Activated CD8-positive, alpha-beta memory T cell treated with anti-CD3 and anti-CD28 coated beads for 1 hour (primary cell): ENCODE measurements around the gene PSORS1C2.

Experiments
- DNase-seq, 2 donors: peaks; one replicate each; pipeline ENCODE4 v3.0.0-alpha.2; 2020; ENCODE audit warnings: low read depth in 1 of 2; ENCODE audit errors: extremely low read depth in 1 of 2

The PSORS1C2 gene

DNA sequence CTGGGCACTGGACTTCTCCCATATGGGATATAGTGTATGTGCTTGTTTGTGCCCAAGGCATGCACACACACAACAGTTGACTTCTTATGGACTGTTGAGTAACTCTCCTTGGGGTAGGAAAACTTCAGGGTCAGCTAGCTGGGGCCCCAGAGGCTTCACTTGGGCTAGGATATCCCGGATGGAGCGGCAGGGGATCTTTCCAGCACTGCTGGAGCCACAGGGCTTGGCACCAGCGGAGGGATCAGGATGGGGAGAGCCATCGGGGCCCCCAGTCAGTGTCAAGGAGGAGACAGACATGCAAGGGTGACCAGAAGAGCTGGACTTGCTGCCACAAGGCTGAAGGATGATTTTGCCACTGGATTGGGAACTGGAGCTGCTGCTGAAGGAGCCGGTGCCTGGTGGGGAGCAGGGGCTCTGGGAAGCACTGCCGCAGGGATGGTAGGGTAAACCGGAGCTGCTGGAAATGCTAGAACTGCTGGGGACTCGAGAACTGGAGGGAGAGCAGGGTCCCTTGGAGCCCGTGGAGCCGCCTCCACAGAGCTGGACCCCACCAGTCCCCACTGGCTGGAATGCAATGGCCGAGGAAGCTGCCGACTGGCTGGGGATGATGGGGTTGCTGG, 22.8 kb downstream of the PSORS1C2 start:
- no peak for DNase-seq

DNA sequence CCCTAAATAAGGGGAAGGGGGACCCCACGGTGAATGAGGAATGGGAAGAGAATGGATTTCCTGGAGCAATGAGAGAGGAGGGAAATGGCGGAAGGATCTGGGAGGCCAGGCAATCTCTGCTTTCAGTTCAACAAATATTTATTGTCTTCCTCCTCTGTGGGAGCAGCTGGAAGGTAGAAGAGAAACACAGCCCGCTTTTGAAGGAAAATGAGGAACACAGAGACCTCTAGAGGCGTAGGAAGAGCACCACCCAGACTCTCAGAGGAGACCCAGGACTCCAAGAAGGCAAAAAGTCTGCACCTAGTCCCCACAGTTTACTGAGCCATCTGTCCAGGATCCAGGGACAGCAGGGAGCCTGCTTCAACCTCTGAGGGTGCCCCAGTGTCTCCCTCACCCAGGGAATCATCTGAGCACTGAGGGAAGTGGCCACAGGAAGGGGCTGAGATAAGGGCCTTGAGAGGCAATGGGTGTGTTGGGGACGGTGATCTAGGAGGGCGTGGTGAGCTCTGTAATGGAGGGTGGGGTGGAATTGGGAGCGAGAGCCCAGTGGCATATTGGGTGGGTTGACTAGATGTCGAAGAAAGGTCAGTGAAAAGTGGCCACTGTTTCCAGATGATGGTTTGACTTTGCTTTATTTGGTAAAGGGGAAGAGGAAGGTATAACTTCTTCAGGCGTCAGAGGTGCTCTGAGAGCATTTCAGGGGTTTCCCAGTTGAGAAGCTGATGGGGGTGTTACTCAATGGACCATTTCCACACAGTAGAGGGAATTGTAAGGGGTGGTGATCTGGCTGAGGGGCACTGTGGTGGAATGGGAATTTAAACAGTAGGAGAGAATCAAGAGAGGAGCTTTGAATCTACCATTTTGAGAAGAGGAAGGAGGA, 23.7 kb downstream of the PSORS1C2 start:
- no peak for DNase-seq

DNA sequence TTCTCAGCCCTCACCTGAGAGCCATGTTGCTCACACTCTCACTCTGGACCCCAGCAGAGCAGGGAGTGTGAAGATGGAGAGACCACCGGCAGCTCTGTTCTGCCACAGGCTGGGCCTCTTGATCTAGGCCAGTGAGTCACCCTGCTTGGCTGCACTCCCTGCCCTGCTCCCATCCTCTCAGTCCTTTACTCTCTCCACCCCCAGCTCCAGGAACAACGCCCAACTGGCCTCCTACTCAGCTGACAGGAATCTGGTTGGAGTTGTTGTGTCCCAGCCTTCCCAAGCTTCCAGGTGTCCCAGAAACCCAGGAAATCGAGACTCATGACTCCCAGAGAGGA, 24.4 kb downstream of the PSORS1C2 start, which contains the start of gene PSORS1C1:
TSS of gene PSORS1C1 (plus strand) at position 260 of the 338 bp plus-strand sequence. CDS start 14,833 bp downstream, outside the sequence.
- no peak for DNase-seq

DNA sequence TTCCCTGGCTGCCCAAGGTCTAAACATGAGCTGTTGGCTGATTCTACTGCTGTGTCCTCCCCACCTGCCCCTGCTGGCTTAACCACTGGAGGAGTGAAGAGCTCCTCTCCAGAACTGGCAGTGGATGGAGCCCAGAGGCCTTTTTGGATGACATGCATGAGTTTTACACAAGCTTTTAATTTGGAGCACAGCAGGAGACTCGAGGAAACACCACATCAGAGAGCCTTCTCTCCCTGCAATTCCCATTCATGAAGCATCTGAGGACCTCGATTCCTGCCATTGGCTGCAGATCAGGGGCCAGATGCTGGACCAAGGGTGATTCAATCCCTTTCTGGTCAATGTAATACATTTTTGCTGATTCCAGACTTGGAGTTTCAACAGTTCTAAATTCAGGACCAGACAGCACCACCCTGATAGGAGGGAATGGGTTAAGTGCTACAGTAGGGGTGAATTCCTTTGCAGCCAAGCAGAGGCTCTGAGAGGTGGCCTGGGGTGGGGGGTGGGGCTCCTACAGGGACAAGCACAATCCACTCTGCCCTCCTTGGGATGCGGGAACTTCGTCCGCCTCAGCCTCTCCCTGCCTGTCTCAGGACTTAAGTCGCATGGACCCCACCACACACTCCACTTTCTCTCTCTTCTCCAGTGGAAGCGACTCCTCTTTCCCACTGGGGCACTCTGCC, 24.9 kb downstream of the PSORS1C2 start:
- DNase-seq, result no peak

DNA sequence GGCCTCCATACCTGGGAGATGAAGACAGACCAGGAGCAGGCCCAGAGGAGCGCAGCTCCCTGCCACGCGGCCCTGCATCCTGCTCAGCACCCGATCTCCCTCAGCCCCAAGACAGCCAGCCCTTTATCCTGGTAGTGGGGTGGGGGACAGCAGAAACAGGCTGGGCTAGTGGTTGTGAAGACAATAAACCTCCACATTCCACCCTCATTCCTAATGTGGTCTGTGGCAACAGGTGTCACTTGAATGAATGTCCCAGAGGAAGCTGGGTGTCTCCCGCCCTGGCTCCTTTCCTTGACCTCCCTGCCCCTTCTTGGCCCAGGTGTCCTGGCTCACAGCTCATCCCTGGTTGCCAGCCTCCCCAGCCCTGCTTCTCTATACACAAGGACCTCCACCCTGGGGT, 26.4 kb downstream of the PSORS1C2 start, which contains the start of gene C6orf15:
TSS of gene C6orf15 (minus strand) at position 98 of the 400 bp plus-strand sequence. CDS start at position 78, 20 bp downstream.
- no peak for DNase-seq

DNA sequence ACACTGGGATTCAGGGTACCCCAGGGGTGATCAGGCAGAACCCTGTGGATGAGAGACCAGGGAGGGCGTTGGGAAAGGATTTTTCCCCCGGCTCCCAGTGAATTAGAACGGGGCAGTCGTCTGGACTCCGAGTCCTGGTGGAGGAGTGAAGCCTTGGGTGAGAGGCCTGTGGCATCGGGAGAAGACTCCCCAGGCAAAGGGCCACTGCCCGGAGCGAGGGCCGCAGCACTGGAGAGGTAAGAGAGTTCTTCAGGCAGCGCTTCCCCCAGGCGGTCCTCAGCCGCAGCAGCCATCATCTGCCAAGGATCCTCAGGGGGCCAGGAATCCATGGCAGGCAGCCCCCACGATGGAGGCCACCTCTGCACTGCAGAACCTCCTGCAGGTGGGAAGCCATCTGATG, 27.2 kb downstream of the PSORS1C2 start:
- no peak for DNase-seq

DNA sequence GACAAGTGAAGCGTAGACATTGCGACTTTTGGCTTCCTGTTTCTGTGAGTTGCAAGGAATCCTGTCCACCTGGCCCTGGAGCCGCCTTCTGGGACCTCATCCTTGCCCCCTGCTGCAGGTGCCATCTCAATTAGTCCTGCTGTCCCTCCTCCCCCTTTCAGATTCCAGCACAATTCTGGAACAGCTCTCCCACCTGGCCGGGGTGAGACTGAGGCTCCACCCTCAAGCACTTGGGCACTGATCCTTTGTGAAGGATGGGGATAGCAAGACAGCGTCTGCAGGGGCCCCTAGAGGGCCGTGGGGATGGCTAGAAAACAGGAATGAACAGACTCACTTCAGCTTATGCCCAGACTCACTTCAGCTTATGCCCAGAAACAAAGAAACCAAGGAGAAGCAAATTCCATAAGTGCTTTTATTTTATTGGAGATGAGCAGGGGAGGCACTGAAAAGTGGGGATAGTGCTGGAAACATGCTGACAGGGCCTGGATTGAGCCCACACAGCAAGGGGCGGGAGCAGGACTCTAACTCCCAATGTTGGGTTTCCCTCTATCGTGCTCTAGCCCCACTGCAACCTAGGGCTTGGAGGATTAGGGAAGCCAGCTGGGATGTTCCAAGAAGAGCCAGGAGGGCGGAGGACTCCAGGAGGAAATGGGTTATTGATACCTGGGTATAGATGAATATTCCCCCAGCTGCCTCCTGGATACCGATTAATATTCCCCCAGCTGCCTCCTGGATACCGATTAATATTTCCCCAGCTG, 27.9 kb downstream of the PSORS1C2 start:
- no peak for DNase-seq

DNA sequence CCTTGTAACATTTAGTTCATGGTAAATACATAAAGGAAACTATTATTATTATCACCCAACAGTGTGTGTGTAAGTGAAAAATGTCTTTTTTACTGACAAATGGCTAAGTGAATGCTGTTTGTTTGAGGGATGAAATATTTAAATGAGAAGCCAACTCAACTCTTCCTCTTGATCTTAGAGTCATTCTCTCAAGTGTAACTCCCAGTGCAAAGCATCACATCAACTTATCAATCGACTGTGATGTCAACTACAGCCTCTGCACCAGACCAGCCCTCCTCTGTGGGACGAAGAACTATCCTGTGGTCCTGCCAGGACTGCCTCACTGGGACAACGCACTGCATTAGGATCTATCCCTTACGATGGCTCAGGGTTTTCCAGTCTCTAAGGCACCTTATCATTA, 31.8 kb downstream of the PSORS1C2 start:
- DNase-seq, result no peak

DNA sequence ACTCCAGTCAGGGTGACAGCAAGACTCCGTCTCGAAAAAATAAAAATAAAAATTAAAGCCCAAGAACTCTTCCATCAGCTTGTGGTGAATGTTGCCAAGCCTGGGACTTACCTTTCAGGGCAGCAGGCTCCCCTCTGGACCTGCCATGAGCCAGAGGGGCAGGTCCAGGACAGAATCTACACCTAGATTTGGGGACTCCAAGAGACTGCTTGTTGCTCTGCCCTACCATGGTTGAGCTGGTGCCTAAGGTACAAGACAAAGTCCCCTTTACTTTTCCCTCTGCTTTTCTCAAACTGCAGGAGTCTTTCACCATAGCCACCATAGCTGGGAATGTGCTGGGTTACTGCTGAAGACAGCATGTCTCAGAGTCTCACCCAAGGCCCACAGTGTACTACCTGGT, 35.7 kb downstream of the PSORS1C2 start:
- no peak for DNase-seq

DNA sequence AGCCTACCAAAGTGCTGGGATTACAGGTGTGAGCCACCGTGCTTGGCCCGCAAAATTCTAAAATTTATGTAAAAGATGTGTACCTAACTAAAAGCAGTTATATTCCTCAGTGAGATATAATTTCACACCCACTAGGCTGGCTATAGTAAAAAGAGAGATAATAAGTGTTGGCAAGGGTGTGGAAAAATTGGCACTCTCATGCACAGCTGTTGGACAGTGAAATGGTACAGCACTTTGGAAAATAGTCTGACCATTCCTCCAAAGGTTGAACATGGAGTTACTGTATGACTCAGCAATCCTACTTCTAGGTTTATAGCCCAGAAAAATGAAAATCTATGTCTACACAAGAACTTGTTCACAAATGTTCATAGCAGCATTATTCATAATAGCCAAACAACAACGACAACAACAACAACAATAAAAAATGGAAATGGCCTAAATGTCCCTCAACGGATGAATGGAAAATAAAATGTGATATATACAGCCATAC, 40.4 kb downstream of the PSORS1C2 start:
- DNase-seq, result no peak

DNA sequence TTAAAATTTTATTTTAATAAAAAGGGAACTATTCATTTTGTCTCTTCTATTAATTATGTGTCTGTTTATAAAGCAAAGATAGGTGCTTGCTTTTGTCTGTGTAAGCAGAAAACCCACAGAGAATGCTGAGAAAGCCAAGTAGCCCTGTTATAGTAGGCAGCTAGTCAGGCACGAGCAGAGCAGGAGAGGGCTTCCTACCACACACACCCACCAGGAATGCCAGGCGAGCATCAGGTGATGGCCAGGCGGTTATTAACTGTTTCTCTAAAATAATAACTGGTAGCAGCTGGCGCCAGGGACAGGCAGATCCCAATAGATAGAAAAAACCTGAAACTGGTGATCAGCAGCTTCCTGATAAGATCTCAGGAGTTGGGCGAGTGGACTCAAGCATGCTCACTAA, 42.2 kb downstream of the PSORS1C2 start:
- DNase-seq, result no peak

DNA sequence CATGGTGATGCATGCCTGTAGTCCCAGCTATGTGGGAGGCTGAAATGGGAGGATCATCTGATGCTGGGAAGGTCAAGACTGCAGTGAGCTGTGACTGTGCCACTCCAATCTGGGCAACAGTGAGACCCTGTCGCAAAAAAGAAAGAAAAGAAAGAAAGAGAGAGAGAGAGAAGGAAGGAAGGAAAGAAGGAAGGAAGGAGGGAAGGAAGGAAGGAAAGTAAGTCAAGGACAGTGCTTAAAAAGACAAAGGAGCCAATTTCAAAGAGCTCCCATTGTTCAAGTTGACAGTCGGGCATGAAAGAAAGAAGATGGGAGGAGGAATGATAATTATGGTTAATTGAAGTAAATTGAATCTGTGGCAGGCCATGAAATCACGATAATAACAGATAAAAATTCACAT, 42.7 kb downstream of the PSORS1C2 start:
- no peak for DNase-seq

DNA sequence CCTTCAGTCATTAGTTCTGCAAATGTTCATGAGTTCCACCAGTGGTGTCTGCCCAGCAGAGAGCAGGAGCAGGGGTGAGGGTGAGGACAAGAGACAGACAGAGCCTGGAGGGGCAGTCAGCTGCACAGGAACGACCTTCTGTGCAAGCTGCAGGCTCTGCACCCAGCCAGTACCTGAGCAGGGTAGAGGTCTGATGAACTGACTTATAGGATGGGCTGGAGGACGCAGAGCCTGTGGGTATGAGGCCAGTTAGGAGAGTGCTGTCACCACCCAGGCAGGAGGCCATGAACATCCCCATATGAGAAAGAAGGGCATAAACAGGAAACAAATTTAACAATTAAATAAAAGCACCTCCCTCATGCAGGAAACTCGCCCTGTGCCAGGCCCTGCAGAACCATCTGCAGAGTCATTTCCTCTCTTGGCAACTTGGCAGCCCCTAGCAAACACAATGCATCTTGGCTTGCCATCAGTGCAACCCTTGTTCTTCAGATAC, 44.4 kb downstream of the PSORS1C2 start:
- DNase-seq, result peak in 1 of 2 donors; percentile 5

DNA sequence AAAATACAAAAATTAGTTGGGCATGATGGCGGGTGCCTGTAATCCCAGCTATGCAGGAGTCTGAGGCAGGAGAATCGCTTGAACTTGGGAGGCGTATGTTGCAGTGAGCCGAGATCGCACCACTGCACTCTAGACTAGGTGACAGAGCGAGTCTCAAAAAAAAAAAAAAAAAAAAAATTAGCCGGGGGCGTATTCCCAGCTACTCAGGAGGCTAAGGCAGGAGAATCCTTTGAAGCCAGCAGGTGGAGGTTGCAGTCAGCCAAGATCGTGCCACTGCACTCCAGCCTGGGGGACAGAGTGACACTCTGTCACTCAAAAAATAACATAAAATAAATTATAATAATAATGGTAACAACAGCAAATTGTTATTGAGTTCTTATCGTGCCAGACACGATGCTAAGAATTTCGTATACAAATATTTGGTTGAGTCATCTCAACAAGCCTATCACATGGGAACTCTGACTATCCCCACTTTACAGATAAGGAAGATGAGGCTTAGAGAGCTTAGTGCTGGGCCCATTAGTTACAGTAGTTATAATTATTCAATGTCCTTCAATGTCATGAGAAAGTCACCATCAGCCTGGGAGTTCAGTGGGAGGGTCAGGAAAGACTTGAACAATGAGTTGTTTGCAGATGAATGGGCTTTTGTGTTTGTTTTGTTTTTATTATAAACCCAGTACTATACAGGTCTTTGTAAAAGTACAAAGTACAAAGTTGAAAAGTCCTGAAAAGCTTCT, 45.9 kb downstream of the PSORS1C2 start:
- DNase-seq, result no peak

DNA sequence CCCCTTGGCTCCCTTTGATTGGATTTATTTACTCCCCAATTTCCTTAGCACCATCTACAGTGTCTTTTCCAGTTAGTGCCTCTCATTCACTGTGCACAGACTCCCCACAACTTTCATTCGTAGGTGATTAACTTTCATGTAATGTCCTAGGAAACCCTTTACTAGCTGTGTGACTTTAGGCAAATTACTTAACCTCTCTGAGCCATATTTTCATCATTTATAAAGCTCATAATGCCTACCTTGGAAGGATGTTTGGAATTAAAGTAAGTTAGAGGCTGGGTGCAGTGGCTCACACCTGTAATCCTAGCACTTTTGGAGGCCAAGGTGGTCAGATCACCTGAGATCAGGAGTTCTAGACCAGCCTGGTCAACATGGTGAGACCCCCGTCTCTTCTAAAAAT, 46.6 kb downstream of the PSORS1C2 start:
- no peak for DNase-seq

DNA sequence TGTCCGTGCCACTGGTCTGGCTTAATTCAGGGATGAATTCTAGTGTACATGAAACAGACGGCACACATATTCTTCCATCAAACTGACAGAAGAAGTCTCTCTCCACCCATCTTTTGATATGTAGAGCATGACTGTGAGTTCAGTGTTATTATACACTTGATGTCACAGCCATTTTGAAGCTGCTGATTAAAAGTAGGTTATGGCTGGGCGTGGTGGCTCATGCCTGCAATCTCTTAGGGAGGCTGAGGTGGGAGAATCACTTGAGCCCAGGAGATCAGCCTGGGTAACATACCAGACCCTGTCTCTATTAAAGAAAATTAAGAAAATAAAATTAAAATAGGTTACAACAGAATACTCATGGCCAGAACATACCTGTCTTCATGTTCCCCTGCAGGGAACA, 47.2 kb downstream of the PSORS1C2 start:
- DNase-seq, result no peak

DNA sequence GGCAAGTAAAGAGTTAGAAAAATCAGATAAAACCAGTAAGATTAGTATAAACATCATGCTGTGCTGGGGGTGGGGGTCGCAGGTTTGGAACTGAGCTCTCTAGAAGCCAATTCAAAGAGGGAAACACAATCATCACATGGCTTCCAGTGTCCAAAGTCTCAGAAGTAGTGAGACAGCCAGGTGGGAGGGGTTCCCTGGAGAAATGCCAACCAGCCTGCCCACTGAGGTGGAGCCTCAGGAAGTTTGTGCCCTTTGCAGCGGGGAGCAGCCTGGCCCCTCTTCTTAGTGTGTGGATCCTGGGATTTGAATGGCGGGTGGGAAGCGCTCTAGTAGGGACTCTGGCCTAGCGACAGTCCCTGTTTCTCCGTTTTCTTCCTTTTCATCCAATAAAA, 47.9 kb downstream of the PSORS1C2 start:
- DNase-seq, result no peak

DNA sequence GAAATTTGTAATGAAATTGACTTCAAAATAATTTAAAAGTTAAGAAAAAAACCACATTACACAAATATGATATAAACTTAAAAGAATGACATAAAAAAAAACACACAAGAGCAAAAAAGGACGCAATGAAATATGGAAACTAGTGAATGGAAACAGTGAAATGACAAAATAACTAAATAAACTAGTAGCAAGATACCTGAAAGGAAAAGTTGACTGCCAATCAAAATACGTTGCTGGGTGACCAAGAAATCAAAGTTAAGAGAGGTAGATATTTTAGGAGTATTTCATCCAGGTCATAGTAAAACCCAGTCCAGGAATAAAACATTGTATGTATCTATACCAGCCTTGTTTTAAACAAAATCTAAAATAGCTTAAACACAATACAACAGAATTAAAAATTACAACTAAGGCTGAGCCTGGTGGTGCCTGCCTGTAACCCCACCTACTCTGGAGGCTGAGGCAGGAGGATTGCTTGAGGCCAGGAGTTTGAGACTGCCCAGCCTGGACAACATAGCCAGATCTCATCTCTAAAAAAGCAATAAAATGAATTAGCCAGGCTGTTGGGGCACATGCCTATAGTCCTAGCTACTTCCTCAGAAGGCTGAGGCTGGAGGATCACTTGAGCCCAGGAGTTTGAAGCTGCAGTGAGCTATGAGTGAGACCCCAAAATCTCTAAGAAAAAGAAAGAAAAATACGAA, 48.4 kb downstream of the PSORS1C2 start:
- no peak for DNase-seq
